Measurements from ENCODE around the gene ELF2. TPM values are rescaled to one million over a fixed set of nuclear protein-coding genes. Genes with fewer than 3 reads are reported as not detected.
A peak's percentile ranks its signal among the peaks of the same experiment; 100 is the strongest.
"Not testable (repeated sequence)": the region's sequence is repeated elsewhere in the genome, so short reads cannot be mapped to it uniquely, and the experiment has no call there.

The ELF2 gene
- polyA plus RNA-seq, 1 experiment = 40.4 TPM

DNA sequence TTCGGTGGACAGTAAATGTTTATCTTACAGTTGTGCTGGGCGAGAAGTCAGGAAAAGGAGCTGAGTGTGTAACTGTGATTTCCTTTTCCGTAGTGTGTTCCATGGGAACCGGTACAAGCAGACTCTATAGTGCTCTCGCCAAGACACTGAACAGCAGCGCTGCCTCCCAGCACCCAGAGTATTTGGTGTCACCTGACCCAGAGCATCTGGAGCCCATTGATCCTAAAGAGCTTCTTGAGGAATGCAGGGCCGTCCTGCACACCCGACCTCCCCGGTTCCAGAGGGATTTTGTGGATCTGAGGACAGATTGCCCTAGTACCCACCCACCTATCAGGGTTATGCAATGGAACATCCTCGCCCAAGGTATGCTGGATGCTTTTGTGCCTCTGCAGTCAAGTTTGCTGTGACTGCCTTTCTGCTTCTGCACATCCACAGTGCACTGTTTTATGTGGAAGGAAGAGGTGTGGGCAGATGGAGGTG is 134.0 kb downstream of the ELF2 start:
- Histone ChIP-seq H3K27me3 (ENCODE audit: control insufficient read depth, insufficient read depth, low read length) (no peaks in the 10 kb centered on the region), H3K9me3 (ENCODE audit: control insufficient read depth, insufficient read depth, low read length) (no peaks in the 10 kb centered on the region; the same call in 1 of the 2 replicates), H3K27ac (ENCODE audit: low read depth, low read length) (no peak overlapping the region), H3K4me3 (ENCODE audit: low read depth, low read length) (no peak overlapping the region)
- ChIA-PET CTCF (interaction anchor here (1.1 to 3.5 kb wide), 2 partner anchors 12 to 40 kb away, joined by 3 to 39 read pairs; no protein-coding TSS in a partner anchor), POLR2A (interaction anchor here (0.7 kb wide), 1 partner anchor 105 kb away, joined by 4 read pairs; no protein-coding TSS in a partner anchor)
- no peak for TF ChIP-seq CTCF (IDR thresholded peaks at IDR 0.05; ENCODE audit: low read depth, low read length)
- no peak for DNase-seq (ENCODE audit: low read depth, low spot score)

- TF ChIP-seq CTCF (IDR thresholded peaks at IDR 0.05; ENCODE audit: low read depth, low read length) = no peak
- H3K27me3 ChIP-seq (ENCODE audit: control insufficient read depth, insufficient read depth, low read length) = no peaks in the 10 kb centered on the region
- no peaks in the 10 kb centered on the region; the same call in 1 of the 2 replicates for H3K9me3 ChIP-seq (ENCODE audit: control insufficient read depth, insufficient read depth, low read length)
- H3K27ac ChIP-seq (ENCODE audit: low read depth, low read length) = no peak overlapping the region
- no peak for DNase-seq (ENCODE audit: low read depth, low spot score)
- CTCF ChIA-PET = interaction anchor here (0.5 to 1.4 kb wide), 2 partner anchors 8 to 87 kb away, joined by 3 to 8 read pairs; no protein-coding TSS in a partner anchor
- no peak overlapping the region for H3K4me3 ChIP-seq (ENCODE audit: low read depth, low read length)
- POLR2A ChIA-PET = no interaction called here
These were observed 138.1 kb downstream of the ELF2 start for GRCh38 chr4:139038874-139039443.

DNA sequence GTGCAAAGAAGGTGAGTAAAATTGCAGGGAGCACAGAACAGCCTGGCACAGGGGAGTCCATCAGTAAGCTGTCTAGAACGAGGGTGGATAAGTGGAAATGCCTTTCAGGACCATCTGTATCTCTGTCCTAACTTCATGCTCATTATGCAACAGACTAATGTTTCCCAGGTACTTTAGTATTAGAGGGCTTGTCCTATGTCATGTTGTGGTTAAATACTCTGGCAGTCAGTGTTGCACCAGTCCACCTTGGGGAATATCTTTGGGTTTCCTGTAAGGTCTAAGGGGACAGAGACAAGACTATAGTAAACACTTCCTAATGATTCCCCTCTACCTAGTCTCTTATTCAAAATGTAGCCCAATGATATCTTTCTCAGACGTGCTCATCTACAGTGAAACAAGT is 140.1 kb downstream of the ELF2 start:
- ChIA-PET POLR2A (no interaction called here), CTCF (no interaction called here)
- Histone ChIP-seq H3K27me3 (ENCODE audit: control insufficient read depth, insufficient read depth, low read length) (no peaks in the 10 kb centered on the region), H3K4me3 (ENCODE audit: low read depth, low read length) (no peak overlapping the region), H3K9me3 (ENCODE audit: control insufficient read depth, insufficient read depth, low read length) (no peaks in the 10 kb centered on the region; the same call in 1 of the 2 replicates), H3K27ac (ENCODE audit: low read depth, low read length) (no peak overlapping the region)
- no peak for TF ChIP-seq CTCF (IDR thresholded peaks at IDR 0.05; ENCODE audit: low read depth, low read length)
- DNase-seq (ENCODE audit: low read depth, low spot score) = no peak

GRCh38 chr4:139035650-139036049 is 141.4 kb downstream of the ELF2 start:
- ChIA-PET POLR2A (no interaction called here), CTCF (interaction anchor here (1.1 kb wide), 1 partner anchor 462 kb away, joined by 3 read pairs; no protein-coding TSS in a partner anchor)
- no peak overlapping the region for H3K4me3 ChIP-seq (ENCODE audit: low read depth, low read length)
- H3K27me3 ChIP-seq (ENCODE audit: control insufficient read depth, insufficient read depth, low read length) = no peaks in the 10 kb centered on the region
- H3K27ac ChIP-seq (ENCODE audit: low read depth, low read length) = no peak overlapping the region
- no peaks in the 10 kb centered on the region; the same call in 1 of the 2 replicates for H3K9me3 ChIP-seq (ENCODE audit: control insufficient read depth, insufficient read depth, low read length)
- no peak for DNase-seq (ENCODE audit: low read depth, low spot score)
- no peak for TF ChIP-seq CTCF (IDR thresholded peaks at IDR 0.05; ENCODE audit: low read depth, low read length)

GRCh38 chr4:139030614-139031235 is 146.3 kb downstream of the ELF2 start:
- ChIA-PET POLR2A (interaction anchor here (0.8 to 1.6 kb wide), 5 partner anchors 14 to 1123 kb away, joined by 3 to 10 read pairs (median 5); partner anchors contain the start of genes ELF2 and NOCT), CTCF (interaction anchor here (0.5 to 4.1 kb wide), 87 partner anchors 8 to 622 kb away, joined by 3 to 82 read pairs (median 4); partner anchors contain the start of genes NAA15, NDUFC1 and NOCT)
- Histone ChIP-seq H3K27ac (ENCODE audit: low read depth, low read length) (no peak overlapping the region), H3K9me3 (ENCODE audit: control insufficient read depth, insufficient read depth, low read length) (no peaks in the 10 kb centered on the region; the same call in 1 of the 2 replicates), H3K27me3 (ENCODE audit: control insufficient read depth, insufficient read depth, low read length) (no peaks in the 10 kb centered on the region), H3K4me3 (ENCODE audit: low read depth, low read length) (no peak overlapping the region)
- TF ChIP-seq CTCF (IDR thresholded peaks at IDR 0.05; ENCODE audit: low read depth, low read length) = peak; percentile 87
- DNase-seq (ENCODE audit: low read depth, low spot score) = peak; percentile 65

- H3K27me3 ChIP-seq (ENCODE audit: control insufficient read depth, insufficient read depth, low read length); H3K9me3 ChIP-seq (ENCODE audit: control insufficient read depth, insufficient read depth, low read length); H3K27ac ChIP-seq (ENCODE audit: low read depth, low read length); DNase-seq (ENCODE audit: low read depth, low spot score); H3K4me3 ChIP-seq (ENCODE audit: low read depth, low read length): not testable (repeated sequence)
- POLR2A ChIA-PET = interaction anchor here (0.9 to 1.6 kb wide), 4 partner anchors 13 to 147 kb away, joined by 3 to 10 read pairs (median 6); partner anchors contain the start of genes ELF2 and NOCT
- CTCF ChIA-PET = interaction anchor here (0.5 to 4.1 kb wide), 84 partner anchors 8 to 622 kb away, joined by 3 to 82 read pairs (median 4); partner anchors contain the start of genes NAA15, NDUFC1 and NOCT
These were observed 147.1 kb downstream of the ELF2 start for GRCh38 chr4:139029866-139030363.
